ENCODE data around the gene PRCC.

PRCC gene

GRCh38 chr1:156803086-156803851, 35.9 kb downstream of the PRCC start:
- no peak overlapping the region for H2AFZ ChIP-seq (ENCODE audit: low read length)
- no peaks in the 10 kb centered on the region for H4K20me1 ChIP-seq (ENCODE audit: insufficient read depth, low read length, poor library complexity, severe bottlenecking)
- H3K79me2 ChIP-seq (ENCODE audit: insufficient read depth, low read length): no peaks in the 10 kb centered on the region
- TF ChIP-seq, protein P1, sequence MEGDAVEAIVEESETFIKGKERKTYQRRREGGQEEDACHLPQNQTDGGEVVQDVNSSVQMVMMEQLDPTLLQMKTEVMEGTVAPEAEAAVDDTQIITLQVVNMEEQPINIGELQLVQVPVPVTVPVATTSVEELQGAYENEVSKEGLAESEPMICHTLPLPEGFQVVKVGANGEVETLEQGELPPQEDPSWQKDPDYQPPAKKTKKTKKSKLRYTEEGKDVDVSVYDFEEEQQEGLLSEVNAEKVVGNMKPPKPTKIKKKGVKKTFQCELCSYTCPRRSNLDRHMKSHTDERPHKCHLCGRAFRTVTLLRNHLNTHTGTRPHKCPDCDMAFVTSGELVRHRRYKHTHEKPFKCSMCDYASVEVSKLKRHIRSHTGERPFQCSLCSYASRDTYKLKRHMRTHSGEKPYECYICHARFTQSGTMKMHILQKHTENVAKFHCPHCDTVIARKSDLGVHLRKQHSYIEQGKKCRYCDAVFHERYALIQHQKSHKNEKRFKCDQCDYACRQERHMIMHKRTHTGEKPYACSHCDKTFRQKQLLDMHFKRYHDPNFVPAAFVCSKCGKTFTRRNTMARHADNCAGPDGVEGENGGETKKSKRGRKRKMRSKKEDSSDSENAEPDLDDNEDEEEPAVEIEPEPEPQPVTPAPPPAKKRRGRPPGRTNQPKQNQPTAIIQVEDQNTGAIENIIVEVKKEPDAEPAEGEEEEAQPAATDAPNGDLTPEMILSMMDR (conservative IDR thresholded peaks at IDR 0.05; ENCODE audit: low read length): no peak
- no peak for TF ChIP-seq EZH2phosphoT487 (IDR thresholded peaks at IDR 0.05; ENCODE audit: borderline replicate concordance)
- no peak overlapping the region for H3K9ac ChIP-seq (ENCODE audit: low read depth, low read length, poor library complexity, severe bottlenecking)
- H3F3A ChIP-seq (ENCODE audit: low read depth): no peaks in the 10 kb centered on the region
- peaks cover 11% of the 10 kb centered on the region for H3K4me1 ChIP-seq (ENCODE audit: insufficient read depth, low read length, poor library complexity, severe bottlenecking)
- no peaks in the 10 kb centered on the region for H3K9me2 ChIP-seq (replicated peaks; ENCODE audit: low read depth, low read length)
- no peak overlapping the region for H3K4me2 ChIP-seq (ENCODE audit: low read depth, low read length, poor library complexity, severe bottlenecking)
- H3K36me3 ChIP-seq (ENCODE audit: insufficient read depth, low read length): peaks cover 42% of the 10 kb centered on the region
- no peaks in the 10 kb centered on the region for H3K9me3 ChIP-seq (ENCODE audit: insufficient read depth, low read depth, low read length)
- no peak overlapping the region for H3K4me3 ChIP-seq (ENCODE audit: low read length, poor library complexity, severe bottlenecking)
- no peaks in the 10 kb centered on the region for H3K27me3 ChIP-seq (ENCODE audit: insufficient read depth, low read length, poor library complexity, severe bottlenecking)

DNA sequence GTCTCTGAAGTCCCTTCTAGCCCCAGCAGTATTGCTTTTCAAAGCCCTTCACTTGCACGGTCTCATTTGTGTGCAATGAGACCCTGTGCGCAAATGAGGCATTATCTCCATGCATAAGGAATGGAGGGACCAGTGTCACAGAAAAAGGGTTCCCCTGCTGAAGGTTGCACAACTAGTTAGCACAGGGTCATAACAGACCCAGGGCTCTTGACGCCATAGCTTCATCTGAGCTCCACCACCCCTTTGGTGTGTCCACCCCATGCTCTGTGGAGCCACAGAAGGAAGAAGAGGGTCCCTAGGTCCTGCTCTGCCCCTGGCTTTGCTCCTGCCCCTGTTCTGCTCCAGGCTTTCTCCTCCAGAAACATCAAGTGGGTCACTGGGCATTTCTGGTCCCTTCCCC, 36.7 kb downstream of the PRCC start:
- no peak overlapping the region for H3K9ac ChIP-seq (ENCODE audit: low read depth, low read length, poor library complexity, severe bottlenecking)
- no peaks in the 10 kb centered on the region for H3K9me3 ChIP-seq (ENCODE audit: insufficient read depth, low read depth, low read length)
- peaks cover 11% of the 10 kb centered on the region for H3K4me1 ChIP-seq (ENCODE audit: insufficient read depth, low read length, poor library complexity, severe bottlenecking)
- H3F3A ChIP-seq (ENCODE audit: low read depth): no peaks in the 10 kb centered on the region
- H3K4me3 ChIP-seq (ENCODE audit: low read length, poor library complexity, severe bottlenecking): no peak overlapping the region
- no peaks in the 10 kb centered on the region for H3K9me2 ChIP-seq (replicated peaks; ENCODE audit: low read depth, low read length)
- no peak overlapping the region for H2AFZ ChIP-seq (ENCODE audit: low read length)
- H3K36me3 ChIP-seq (ENCODE audit: insufficient read depth, low read length): peaks cover 34% of the 10 kb centered on the region
- H3K4me2 ChIP-seq (ENCODE audit: low read depth, low read length, poor library complexity, severe bottlenecking): no peak overlapping the region
- H3K27me3 ChIP-seq (ENCODE audit: insufficient read depth, low read length, poor library complexity, severe bottlenecking): no peaks in the 10 kb centered on the region
- no peak for TF ChIP-seq EZH2phosphoT487 (IDR thresholded peaks at IDR 0.05; ENCODE audit: borderline replicate concordance)
- TF ChIP-seq, protein P1 (conservative IDR thresholded peaks at IDR 0.05; ENCODE audit: low read length): no peak
- no peaks in the 10 kb centered on the region for H4K20me1 ChIP-seq (ENCODE audit: insufficient read depth, low read length, poor library complexity, severe bottlenecking)
- no peaks in the 10 kb centered on the region for H3K79me2 ChIP-seq (ENCODE audit: insufficient read depth, low read length)

GRCh38 chr1:156804572-156805243, 37.4 kb downstream of the PRCC start:
- H3K9me2 ChIP-seq (replicated peaks; ENCODE audit: low read depth, low read length): no peaks in the 10 kb centered on the region
- no peak overlapping the region for H3K4me2 ChIP-seq (ENCODE audit: low read depth, low read length, poor library complexity, severe bottlenecking)
- H3K79me2 ChIP-seq (ENCODE audit: insufficient read depth, low read length): no peaks in the 10 kb centered on the region
- peaks cover 11% of the 10 kb centered on the region for H3K4me1 ChIP-seq (ENCODE audit: insufficient read depth, low read length, poor library complexity, severe bottlenecking)
- H2AFZ ChIP-seq (ENCODE audit: low read length): no peak overlapping the region
- no peaks in the 10 kb centered on the region for H4K20me1 ChIP-seq (ENCODE audit: insufficient read depth, low read length, poor library complexity, severe bottlenecking)
- H3F3A ChIP-seq (ENCODE audit: low read depth): no peaks in the 10 kb centered on the region
- H3K27me3 ChIP-seq (ENCODE audit: insufficient read depth, low read length, poor library complexity, severe bottlenecking): no peaks in the 10 kb centered on the region
- H3K9me3 ChIP-seq (ENCODE audit: insufficient read depth, low read depth, low read length): no peaks in the 10 kb centered on the region
- H3K9ac ChIP-seq (ENCODE audit: low read depth, low read length, poor library complexity, severe bottlenecking): no peak overlapping the region
- no peak overlapping the region for H3K4me3 ChIP-seq (ENCODE audit: low read length, poor library complexity, severe bottlenecking)
- peaks cover 30% of the 10 kb centered on the region for H3K36me3 ChIP-seq (ENCODE audit: insufficient read depth, low read length)
- TF ChIP-seq, protein P1 (conservative IDR thresholded peaks at IDR 0.05; ENCODE audit: low read length): no peak
- no peak for TF ChIP-seq EZH2phosphoT487 (IDR thresholded peaks at IDR 0.05; ENCODE audit: borderline replicate concordance)
